ENCODE measurements around the gene CDIPT.

DNA sequence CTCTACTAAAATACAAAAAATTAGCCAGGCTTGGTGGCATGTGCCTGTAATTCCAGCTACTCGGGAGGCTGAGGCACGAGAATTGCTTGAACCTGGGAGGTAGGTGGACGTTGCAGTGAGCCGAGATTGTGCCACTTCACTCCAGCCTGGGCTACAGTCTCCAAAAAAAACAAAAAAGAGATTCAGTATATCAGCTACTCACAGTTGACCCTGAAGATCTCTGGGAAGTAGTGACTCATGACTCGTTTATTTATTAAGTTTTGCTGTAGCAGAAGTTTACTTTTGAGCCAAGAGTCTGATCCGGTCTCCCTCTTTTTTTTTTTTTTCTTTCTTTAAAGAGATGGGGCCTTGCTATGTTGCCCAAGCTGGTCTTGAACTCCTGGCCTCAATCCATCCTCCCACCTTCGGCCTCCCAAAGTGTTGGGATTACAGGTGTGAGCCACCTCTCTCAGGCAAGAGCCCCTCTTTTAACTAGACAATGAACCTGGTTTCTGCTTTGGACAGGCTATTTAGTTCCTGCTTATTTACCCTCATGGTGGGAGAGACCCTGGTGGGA is 38.4 kb downstream of the CDIPT start:
- TF ChIP-seq EZH2phosphoT487 (IDR thresholded peaks at IDR 0.05; ENCODE audit: low read depth) (no peak), CTCF (IDR thresholded peaks at IDR 0.05; ENCODE audit: low read depth, low read length) (no peak)
